MCF 10A (cell line): ENCODE results near the gene FAHD2B. TPM values are rescaled to one million over a fixed set of nuclear protein-coding genes. Genes with fewer than 3 reads are reported as not detected.
A peak's percentile ranks its signal among the peaks of the same experiment; 100 is the strongest.
"Not testable (repeated sequence)": the region's sequence is repeated elsewhere in the genome, so short reads cannot be mapped to it uniquely, and the experiment has no call there.

Source experiments
- Bru-seq: library from RNA; stranded (reverse); fragments of 400-500 nt; gene quantifications from one replicate; lab custom pipeline; 2021; lab: Mats Ljungman, UMichigan
- BruChase-seq, 2 experiments: library from RNA; stranded (reverse); fragments of 400-500 nt; gene quantifications; one replicate each; lab custom pipeline; 2021; lab: Mats Ljungman, UMichigan
- BruUV-seq: library from RNA; stranded (reverse); fragments of 400-500 nt; replicated peaks from 2 replicates; lab custom pipeline; 2021; lab: Mats Ljungman, UMichigan
- CTCF ChIA-PET: fragments of 300-600 bp; sonication (Branson Sonifier 250); formaldehyde crosslinking; extraction: SDS; loops from one replicate; lab custom pipeline; 2021; ENCODE audit warnings: antibody characterized with exemption, inconsistent platforms; lab: Yijun Ruan, JAX
- POLR2A ChIA-PET: fragments of 300-600, 350-650 bp; sonication (Branson Sonifier 250); formaldehyde crosslinking; extraction: SDS; loops from one replicate; lab custom pipeline; 2020; ENCODE audit warnings: antibody characterized with exemption, inconsistent platforms; lab: Yijun Ruan, JAX
- DNase-seq: peaks from one replicate; pipeline ENCODE4 v3.0.0-alpha.2; 2018; ENCODE audit not compliant: unreplicated experiment
- H3K27ac Mint-ChIP-seq: one replicate; pipeline ENCODE4 v1.8.0; 2022; ENCODE audit warnings: mild to moderate bottlenecking, low read depth, mixed read lengths; ENCODE audit not compliant: unreplicated experiment
- H3K27me3 Mint-ChIP-seq: one replicate; pipeline ENCODE4 v1.8.0; 2022; ENCODE audit warnings: mixed read lengths; ENCODE audit not compliant: insufficient read depth, unreplicated experiment
- H3K36me3 Mint-ChIP-seq: one replicate; pipeline ENCODE4 v1.8.0; 2022; ENCODE audit warnings: mild to moderate bottlenecking, moderate library complexity, mixed read lengths; ENCODE audit not compliant: insufficient read depth, unreplicated experiment
- H3K4me1 Mint-ChIP-seq: one replicate; pipeline ENCODE4 v1.8.0; 2022; ENCODE audit warnings: mixed read lengths; ENCODE audit not compliant: insufficient read depth, unreplicated experiment
- H3K4me3 Mint-ChIP-seq: one replicate; pipeline ENCODE4 v1.8.0; 2022; ENCODE audit warnings: mild to moderate bottlenecking, moderate library complexity, mixed read lengths; ENCODE audit not compliant: unreplicated experiment
- H3K9me3 Mint-ChIP-seq: one replicate; pipeline ENCODE4 v1.8.0; 2022; ENCODE audit warnings: mixed read lengths; ENCODE audit not compliant: unreplicated experiment
- CTCF ChIP-seq: fragments of 200-600 bp; IDR thresholded peaks from one replicate; pipeline ENCODE4 v1.8.0; 2022; ENCODE audit warnings: antibody characterized with exemption, mild to moderate bottlenecking; ENCODE audit not compliant: unreplicated experiment
- intact Hi-C: fragments of 100-400 bp; cut with micrococcal nuclease; formaldehyde crosslinking; loops from 2 replicates; pipeline ENCODE4 v1.14.1; 2022
- long read RNA-seq: library from polyadenylated mRNA; stranded (forward); transcript quantifications from one replicate; pipeline ENCODE4 v2.0.0, GENCODE V29; 2022
- total RNA-seq: library from RNA; stranded (reverse); gene quantifications from 2 replicates; pipeline ENCODE4 v1.2.3, GENCODE V29; 2022

Gene FAHD2B
- total RNA-seq (12.1 and 13.2 TPM in 2 replicates), Bru-seq, nascent RNA (percentile 50 among the genes with signal in this experiment), BruChase-seq, experiment 1, labeled RNA remaining after a 6-hour chase (percentile 39 among the genes with signal in this experiment), BruChase-seq, experiment 2, labeled RNA remaining after a 2-hour chase (percentile 40 among the genes with signal in this experiment)
- long read RNA-seq, transcript FAHD2B-202 (9 exons, 1,388 nt): major isoform, 18 of 27 reads
- long read RNA-seq, partial matches to known transcripts: 1 of 27 reads
- long read RNA-seq, other reads (novel, unspliced or antisense): 5 of 27 reads

GRCh38 chr2:97094772-97095611 lies at the start of gene FAHD2B:
Gene FAHD2B, minus strand, starts transcription at chr2:97094882. Its CDS starts 3,176 bp downstream, at chr2:97091706.
- BruUV-seq, H3K4me1 Mint-ChIP-seq, H3K9me3 Mint-ChIP-seq, H3K27me3 Mint-ChIP-seq, H3K36me3 Mint-ChIP-seq, POLR2A ChIA-PET, intact Hi-C loops, H3K27ac Mint-ChIP-seq: not testable (repeated sequence)
- DNase-seq: peak; percentile 65
- H3K4me3 Mint-ChIP-seq: peak within 1 kb of the TSS; percentile 51
- CTCF ChIA-PET: interaction anchor here (2.4 kb wide), 1 partner anchor 17 kb away, joined by 9 read pairs; the partner anchor contains the start of gene ANKRD36

- CTCF ChIA-PET, H3K27me3 Mint-ChIP-seq, H3K9me3 Mint-ChIP-seq, POLR2A ChIA-PET, H3K27ac Mint-ChIP-seq, DNase-seq, intact Hi-C loops, H3K4me1 Mint-ChIP-seq, H3K4me3 Mint-ChIP-seq, BruUV-seq: not testable (repeated sequence)
- peaks cover 16% of the 10 kb centered on the region for H3K36me3 Mint-ChIP-seq
Measured at GRCh38 chr2:97144016-97144415, 49.3 kb upstream of the FAHD2B start.

GRCh38 chr2:97129090-97129489 lies 34.4 kb upstream of the FAHD2B start:
- H3K27ac Mint-ChIP-seq, POLR2A ChIA-PET, DNase-seq, H3K27me3 Mint-ChIP-seq, H3K9me3 Mint-ChIP-seq, CTCF ChIA-PET, H3K4me3 Mint-ChIP-seq, H3K4me1 Mint-ChIP-seq, BruUV-seq, intact Hi-C loops: not testable (repeated sequence)
- H3K36me3 Mint-ChIP-seq: peaks cover 11% of the 10 kb centered on the region

GRCh38 chr2:97113882-97114255 lies 19.2 kb upstream of the FAHD2B start:
- peak overlapping the region; percentile 90 for H3K4me3 Mint-ChIP-seq
- H3K27ac Mint-ChIP-seq: peak overlapping the region; percentile 90
- H3K36me3 Mint-ChIP-seq, H3K4me1 Mint-ChIP-seq, H3K9me3 Mint-ChIP-seq, DNase-seq, BruUV-seq: not testable (repeated sequence)
- ChIA-PET POLR2A (interaction anchor here (1.0 to 2.5 kb wide), 5 partner anchors 245 to 580 kb away, joined by 3 to 39 read pairs (median 10); partner anchors contain the start of genes ANKRD39 and CNNM3), CTCF (interaction anchor here (0.6 to 3.8 kb wide), 3 partner anchors 228 to 256 kb away, joined by 3 to 23 read pairs (median 3); partner anchors contain the start of gene ANKRD39)
- peaks cover 26% of the 10 kb centered on the region for H3K27me3 Mint-ChIP-seq
- intact Hi-C loops: loop anchor here (2.0 kb wide), 1 partner anchor 255 kb away; the partner anchor contains the start of gene ANKRD39

- CTCF ChIA-PET: interaction anchor here (0.6 to 3.8 kb wide), 14 partner anchors 17 to 857 kb away, joined by 3 to 25 read pairs (median 3); partner anchors contain the start of gene ANKRD39
- DNase-seq: peak; percentile 76
- H3K27ac Mint-ChIP-seq: peak within 1 kb of the TSS; percentile 90
- H3K4me3 Mint-ChIP-seq: peak within 1 kb of the TSS; percentile 90
- H3K4me1 Mint-ChIP-seq, H3K36me3 Mint-ChIP-seq, BruUV-seq, H3K9me3 Mint-ChIP-seq: not testable (repeated sequence)
- intact Hi-C loops: loop anchor here (2.0 kb wide), 1 partner anchor 254 kb away; the partner anchor contains the start of gene ANKRD39
- peak; percentile 55 for TF ChIP-seq CTCF
- POLR2A ChIA-PET: interaction anchor here (1.0 to 2.5 kb wide), 6 partner anchors 245 to 853 kb away, joined by 3 to 39 read pairs (median 8); partner anchors contain the start of genes ANKRD39 and CNNM3
- H3K27me3 Mint-ChIP-seq: peaks cover 32% of the 10 kb centered on the region
Measured at GRCh38 chr2:97113050-97113881, 18.6 kb upstream of the FAHD2B start, which contains the start of gene ANKRD36. Gene ANKRD36, plus strand, starts transcription at chr2:97113153. Its CDS starts 587 bp downstream, at chr2:97113740.
